Colonic mucosa (tissue), 4 donors: ENCODE measurements around the gene LENEP. TPM values are rescaled to one million over a fixed set of nuclear protein-coding genes. Genes with fewer than 3 reads are reported as not detected.

Experiments
- DNase-seq: peaks from one replicate; pipeline ENCODE4 v3.0.0-alpha.2; 2020
- H3K27ac ChIP-seq: fragments of 200-600 bp; one replicate; pipeline ENCODE4 v1.8.0; 2021
- H3K27me3 ChIP-seq: fragments of 200-600 bp; one replicate; pipeline ENCODE4 v1.8.0; 2021
- H3K36me3 ChIP-seq: fragments of 200-600 bp; one replicate; pipeline ENCODE4 v1.8.0; 2021
- H3K4me1 ChIP-seq: fragments of 200-600 bp; one replicate; pipeline ENCODE4 v1.8.0; 2021; ENCODE audit warnings: mild to moderate bottlenecking
- H3K4me3 ChIP-seq: fragments of 200-600 bp; one replicate; pipeline ENCODE4 v1.8.0; 2021
- H3K9ac ChIP-seq, 2 donors: one replicate each; pipeline ENCODE4 v1.7.0; 2013; ENCODE audit warnings: control low read depth in 2 of 2, low read depth in 2 of 2, low read length in 2 of 2
- H3K9me3 ChIP-seq: fragments of 200-600 bp; one replicate; pipeline ENCODE4 v1.8.0; 2021
- intact Hi-C: fragments of 100-400 bp; cut with DNase I; formaldehyde crosslinking; loops from one replicate; pipeline ENCODE4 v1.14.1; 2022
- total RNA-seq, 2 donors: library from RNA; stranded (reverse); fragmentation: NEBNext Ultra II Directional in 1 of 2; extraction: Animal tissue kit (Norgen Biotek cat#: 25700) in 1 of 2; gene quantifications; one replicate each; pipeline ENCODE4 v1.2.1, GENCODE V29; 2021
- TF ChIP-seq, protein P1 (sequence below): fragments of 200-600 bp; IDR thresholded peaks from one replicate; pipeline ENCODE4 v1.8.0; 2022; ENCODE audit warnings: antibody characterized with exemption, mild to moderate bottlenecking
- donor health status: healthy.
- donor health status: DM: no; HTN: no; CAD: no.
- donor health status: DM: no; HTN: no; CAD: no.

The LENEP gene
- total RNA-seq, 2 donors from 2014 or later, result not detected

DNA sequence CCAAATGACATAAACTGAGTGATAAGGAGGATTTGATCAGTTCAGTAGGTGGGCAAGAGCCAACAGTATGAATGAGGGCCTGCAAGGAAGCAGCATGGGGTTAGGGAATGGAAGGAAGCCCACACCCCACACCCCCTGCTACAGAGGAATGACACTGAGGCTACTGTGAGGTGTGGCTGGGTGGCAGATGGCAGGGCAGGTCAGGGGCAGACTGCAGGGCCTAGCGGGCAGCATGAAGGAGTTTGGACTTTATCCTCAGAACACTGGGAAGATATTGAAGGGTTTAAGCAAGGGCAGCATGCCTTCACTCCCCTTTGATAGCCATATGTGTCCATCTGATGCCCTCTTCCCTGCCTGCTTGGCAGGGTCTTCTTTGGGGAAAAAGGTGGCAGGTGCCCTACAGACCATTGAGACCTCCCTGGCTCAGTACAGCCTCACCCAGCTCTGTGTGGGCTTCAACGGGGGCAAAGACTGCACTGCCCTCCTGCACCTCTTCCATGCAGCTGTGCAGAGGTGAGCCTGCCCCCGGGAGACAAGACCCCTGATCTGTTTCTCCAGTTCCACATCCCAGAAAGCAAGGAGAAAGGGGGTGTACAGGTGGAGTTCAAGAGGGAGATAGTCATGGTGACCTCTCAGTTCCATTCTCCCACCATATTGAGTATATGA is 4.1 kb upstream of the LENEP start:
- no peak overlapping the region for H3K4me3 ChIP-seq
- DNase-seq, result no peak
- intact Hi-C loops, result no loop called here
- no peak overlapping the region for H3K9ac ChIP-seq
- H3K9me3 ChIP-seq, result no peaks in the 10 kb centered on the region
- TF ChIP-seq, protein P1, sequence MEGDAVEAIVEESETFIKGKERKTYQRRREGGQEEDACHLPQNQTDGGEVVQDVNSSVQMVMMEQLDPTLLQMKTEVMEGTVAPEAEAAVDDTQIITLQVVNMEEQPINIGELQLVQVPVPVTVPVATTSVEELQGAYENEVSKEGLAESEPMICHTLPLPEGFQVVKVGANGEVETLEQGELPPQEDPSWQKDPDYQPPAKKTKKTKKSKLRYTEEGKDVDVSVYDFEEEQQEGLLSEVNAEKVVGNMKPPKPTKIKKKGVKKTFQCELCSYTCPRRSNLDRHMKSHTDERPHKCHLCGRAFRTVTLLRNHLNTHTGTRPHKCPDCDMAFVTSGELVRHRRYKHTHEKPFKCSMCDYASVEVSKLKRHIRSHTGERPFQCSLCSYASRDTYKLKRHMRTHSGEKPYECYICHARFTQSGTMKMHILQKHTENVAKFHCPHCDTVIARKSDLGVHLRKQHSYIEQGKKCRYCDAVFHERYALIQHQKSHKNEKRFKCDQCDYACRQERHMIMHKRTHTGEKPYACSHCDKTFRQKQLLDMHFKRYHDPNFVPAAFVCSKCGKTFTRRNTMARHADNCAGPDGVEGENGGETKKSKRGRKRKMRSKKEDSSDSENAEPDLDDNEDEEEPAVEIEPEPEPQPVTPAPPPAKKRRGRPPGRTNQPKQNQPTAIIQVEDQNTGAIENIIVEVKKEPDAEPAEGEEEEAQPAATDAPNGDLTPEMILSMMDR, result no peak
- peaks cover 7% of the 10 kb centered on the region for H3K36me3 ChIP-seq
- H3K27ac ChIP-seq, result no peak overlapping the region
- no peaks in the 10 kb centered on the region for H3K4me1 ChIP-seq
- H3K27me3 ChIP-seq, result no peaks in the 10 kb centered on the region

DNA sequence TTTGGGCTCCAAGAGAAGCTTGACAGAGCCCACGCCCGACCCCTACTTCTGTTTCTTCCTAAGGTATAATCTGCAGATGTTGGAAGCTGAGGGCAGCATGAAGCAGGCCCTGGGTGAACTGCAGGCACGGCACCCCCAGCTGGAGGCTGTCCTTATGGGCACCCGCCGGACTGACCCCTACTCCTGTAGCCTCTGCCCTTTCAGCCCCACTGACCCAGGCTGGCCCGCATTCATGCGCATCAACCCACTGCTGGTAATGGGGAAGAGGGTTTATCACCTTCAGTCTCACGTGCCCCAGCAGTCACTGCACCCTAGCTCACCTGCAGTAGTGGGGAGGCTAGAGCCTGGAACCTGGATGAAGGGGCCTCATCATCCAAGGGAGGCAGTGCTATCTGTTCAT is 3.1 kb upstream of the LENEP start:
- intact Hi-C loops, result no loop called here
- H3K4me1 ChIP-seq, result no peaks in the 10 kb centered on the region
- no peak for DNase-seq
- no peak overlapping the region for H3K9ac ChIP-seq
- no peak overlapping the region for H3K4me3 ChIP-seq
- TF ChIP-seq, protein P1, result no peak
- no peaks in the 10 kb centered on the region for H3K9me3 ChIP-seq
- H3K27me3 ChIP-seq, result no peaks in the 10 kb centered on the region
- H3K36me3 ChIP-seq, result peaks cover 7% of the 10 kb centered on the region
- H3K27ac ChIP-seq, result no peak overlapping the region

DNA sequence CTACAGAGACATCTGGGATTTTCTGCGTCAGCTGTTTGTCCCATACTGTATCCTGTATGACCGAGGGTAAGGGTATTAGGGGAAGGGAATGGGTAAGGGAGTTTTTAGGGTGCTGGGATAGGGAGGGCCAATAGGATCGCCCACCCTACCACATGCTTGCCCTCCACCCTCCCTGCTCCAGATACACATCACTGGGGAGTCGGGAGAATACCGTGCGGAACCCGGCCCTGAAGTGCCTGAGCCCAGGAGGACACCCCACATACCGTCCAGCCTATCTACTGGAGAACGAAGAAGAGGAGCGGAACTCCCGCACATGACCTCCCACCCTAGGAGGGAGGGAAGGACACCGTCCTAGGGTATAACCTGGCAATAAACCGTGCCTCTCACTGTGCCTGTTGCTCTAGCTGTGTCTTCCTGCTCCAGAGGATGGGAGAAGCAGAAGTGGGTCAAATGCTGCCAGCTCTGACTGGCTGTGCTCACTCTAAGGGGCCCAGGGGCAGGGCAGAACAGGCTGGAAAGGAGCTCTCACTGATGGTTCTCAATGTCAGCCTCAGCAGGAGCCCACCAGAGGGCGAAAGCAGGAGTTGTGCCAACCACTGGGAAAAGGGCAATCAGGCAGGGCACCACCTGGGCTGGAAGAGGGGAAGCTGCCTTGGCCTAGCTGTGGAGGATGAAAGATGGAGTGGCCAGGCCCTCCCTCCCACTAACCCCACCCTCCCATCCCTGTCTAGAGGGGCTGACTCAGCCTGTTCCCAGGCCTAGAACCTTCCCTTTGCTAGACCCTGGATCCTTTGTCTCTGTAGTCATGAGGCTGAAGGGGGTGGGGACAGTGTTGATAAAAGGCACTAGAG is 440 bp upstream of the LENEP start:
- H3K27ac ChIP-seq, result no peak overlapping the region
- H3K9ac ChIP-seq, result no peak overlapping the region
- H3K4me3 ChIP-seq, result no peak overlapping the region
- no peaks in the 10 kb centered on the region for H3K4me1 ChIP-seq
- intact Hi-C loops, result no loop called here
- no peaks in the 10 kb centered on the region for H3K9me3 ChIP-seq
- no peaks in the 10 kb centered on the region for H3K27me3 ChIP-seq
- TF ChIP-seq, protein P1, result no peak
- no peak for DNase-seq
- peaks cover 7% of the 10 kb centered on the region for H3K36me3 ChIP-seq

GRCh38 chr1:154994269-154994587 is 842 bp downstream of the LENEP start:
- Histone ChIP-seq H3K9me3 (no peaks in the 10 kb centered on the region), H3K4me1 (no peaks in the 10 kb centered on the region), H3K27ac (no peak overlapping the region), H3K4me3 (no peak overlapping the region), H3K36me3 (no peaks in the 10 kb centered on the region), H3K27me3 (no peaks in the 10 kb centered on the region), H3K9ac (peak overlapping the region in 1 of 2 donors; percentile 21)
- TF ChIP-seq, protein P1, result no peak
- DNase-seq, result no peak
- intact Hi-C loops, result no loop called here

DNA sequence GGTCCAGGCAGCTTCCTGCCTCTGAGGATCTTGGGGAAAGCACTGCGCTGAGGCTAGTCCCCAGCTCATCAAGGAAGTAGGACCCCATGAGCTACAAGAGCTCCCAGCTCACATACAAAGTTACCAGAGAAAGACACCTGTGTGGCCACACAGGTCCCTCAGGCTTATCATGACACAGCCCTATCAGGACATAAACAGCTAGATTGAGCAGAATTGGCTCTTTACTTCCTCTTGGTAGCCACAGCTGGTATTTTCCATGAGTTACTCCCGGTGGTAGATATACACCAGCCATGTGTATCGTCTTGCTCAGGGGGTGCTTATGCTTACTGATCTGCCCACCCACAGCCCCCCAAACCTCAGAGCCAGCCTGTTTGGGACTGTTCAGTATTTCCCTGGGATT is 1.2 kb downstream of the LENEP start:
- DNase-seq, result no peak
- intact Hi-C loops, result no loop called here
- no peaks in the 10 kb centered on the region for H3K27me3 ChIP-seq
- H3K27ac ChIP-seq, result no peak overlapping the region
- no peak overlapping the region for H3K4me3 ChIP-seq
- peaks cover 2% of the 10 kb centered on the region for H3K4me1 ChIP-seq
- H3K36me3 ChIP-seq, result no peaks in the 10 kb centered on the region
- no peaks in the 10 kb centered on the region for H3K9me3 ChIP-seq
- TF ChIP-seq, protein P1, result no peak
- peak overlapping the region in 1 of 2 donors; percentile 21 for H3K9ac ChIP-seq
